Hematopoietic multipotent progenitor cell treated with erythropoietin and hydrocortisone succinate and interleukin-3 and kit ligand, for 8 days (in vitro differentiated cells): ENCODE data around the gene BTRC.

Source experiments
- DNase-seq: peaks from one replicate; pipeline ENCODE4 v3.0.0-alpha.2; 2015

Gene BTRC

GRCh38 chr10:101545898-101546297, 191.9 kb downstream of the BTRC start:
- peak; percentile 86 for DNase-seq

GRCh38 chr10:101550965-101551364, 197.0 kb downstream of the BTRC start:
- DNase-seq = no peak

GRCh38 chr10:101552442-101552841, 198.5 kb downstream of the BTRC start:
- peak; percentile 85 for DNase-seq

GRCh38 chr10:101557541-101557940, 203.6 kb downstream of the BTRC start:
- no peak for DNase-seq

- peak; percentile 93 for DNase-seq
Measured at GRCh38 chr10:101558204-101558603, 204.2 kb downstream of the BTRC start.

- DNase-seq = no peak
Measured at GRCh38 chr10:101558671-101559595, 205.0 kb downstream of the BTRC start.

- no peak for DNase-seq
Measured at GRCh38 chr10:101559596-101560297, 205.8 kb downstream of the BTRC start.

GRCh38 chr10:101560298-101561067, 206.5 kb downstream of the BTRC start:
- DNase-seq = no peak

GRCh38 chr10:101561068-101561915, 207.3 kb downstream of the BTRC start:
- DNase-seq = no peak

GRCh38 chr10:101562231-101562630, 208.3 kb downstream of the BTRC start:
- DNase-seq = no peak

GRCh38 chr10:101563007-101563406, 209.0 kb downstream of the BTRC start:
- no peak for DNase-seq

GRCh38 chr10:101563497-101564040, 209.6 kb downstream of the BTRC start:
- DNase-seq = no peak

GRCh38 chr10:101564490-101564991, 210.6 kb downstream of the BTRC start:
- no peak for DNase-seq

- DNase-seq = no peak
Measured at GRCh38 chr10:101565370-101565900, 211.5 kb downstream of the BTRC start.

GRCh38 chr10:101565936-101566332, 212.0 kb downstream of the BTRC start:
- no peak for DNase-seq

- DNase-seq = peak; percentile 70
Measured at GRCh38 chr10:101566333-101567164, 212.6 kb downstream of the BTRC start.

GRCh38 chr10:101567165-101568006, 213.4 kb downstream of the BTRC start:
- no peak for DNase-seq

- DNase-seq = no peak
Measured at GRCh38 chr10:101568054-101568745, 214.2 kb downstream of the BTRC start.

- DNase-seq = no peak
Measured at GRCh38 chr10:101569323-101569621, 215.3 kb downstream of the BTRC start.
